HG03558 (cell line): ENCODE measurements around the gene ZNF687.

Experiments used
- ATAC-seq: cut with Tn5 transposase; IDR thresholded peaks from one replicate; pipeline ENCODE4 v1.9.1; 2021; ENCODE audit warnings: moderate number of reproducible peaks; ENCODE audit not compliant: unreplicated experiment; ENCODE audit errors: extremely low read depth

Gene ZNF687

GRCh38 chr1:151311589-151312331, 29.7 kb downstream of the ZNF687 start:
- ATAC-seq, result no peak

- no peak for ATAC-seq
These were observed 30.3 kb downstream of the ZNF687 start for GRCh38 chr1:151312411-151312810.

GRCh38 chr1:151312826-151313225, 30.7 kb downstream of the ZNF687 start:
- ATAC-seq, result no peak

GRCh38 chr1:151313501-151313900, 31.4 kb downstream of the ZNF687 start:
- ATAC-seq, result no peak

GRCh38 chr1:151314137-151314875, 32.2 kb downstream of the ZNF687 start:
- no peak for ATAC-seq

GRCh38 chr1:151315565-151316235, 33.6 kb downstream of the ZNF687 start:
- ATAC-seq, result no peak

GRCh38 chr1:151318975-151319374, 36.9 kb downstream of the ZNF687 start:
- ATAC-seq, result no peak

- ATAC-seq, result no peak
These were observed 42.4 kb downstream of the ZNF687 start for GRCh38 chr1:151324390-151324930.

- no peak for ATAC-seq
These were observed 43.1 kb downstream of the ZNF687 start for GRCh38 chr1:151325231-151325630.

- no peak for ATAC-seq
These were observed 43.7 kb downstream of the ZNF687 start for GRCh38 chr1:151325646-151326429.

- ATAC-seq, result no peak
These were observed 44.6 kb downstream of the ZNF687 start for GRCh38 chr1:151326619-151327222.

- no peak for ATAC-seq
These were observed 45.3 kb downstream of the ZNF687 start, which contains the start of gene PI4KB for GRCh38 chr1:151327223-151327902. Gene PI4KB, minus strand, starts transcription at chr1:151327416. Its CDS starts 10,935 bp downstream, at chr1:151316481.

GRCh38 chr1:151327903-151328674, 46.0 kb downstream of the ZNF687 start:
- ATAC-seq, result no peak

- no peak for ATAC-seq
These were observed 52.7 kb downstream of the ZNF687 start for GRCh38 chr1:151334822-151335221.

- no peak for ATAC-seq
These were observed 54.5 kb downstream of the ZNF687 start for GRCh38 chr1:151336556-151336955.

- ATAC-seq, result no peak
These were observed 59.0 kb downstream of the ZNF687 start for GRCh38 chr1:151340870-151341754.
